H1 (cell line): ENCODE measurements around the gene PTH1R. TPM values are rescaled to one million over a fixed set of nuclear protein-coding genes. Genes with fewer than 3 reads are reported as not detected.

Source experiments
- CTCF ChIA-PET: fragments of 300-600 bp; sonication (Branson Sonifier 250); formaldehyde crosslinking; loops from one replicate; lab custom pipeline; 2021; ENCODE audit not compliant: partially characterized antibody; lab: Charles Lee
- POLR2A ChIA-PET: fragments of 300-600 bp; sonication (Branson Sonifier 250); formaldehyde crosslinking; loops from one replicate; lab custom pipeline; 2021; ENCODE audit warnings: inconsistent platforms; ENCODE audit not compliant: partially characterized antibody; lab: Charles Lee
- DNase-seq, 2 experiments: peaks; one replicate each; pipeline versions ENCODE4 v3.0.0 to v3.0.0-alpha.2; 2010 to 2022; ENCODE audit warnings: low spot score in 2 of 2, low read depth in 1 of 2, mixed read lengths in 1 of 2
- FAIRE-seq: peaks from 2 replicates; lab custom pipeline; 2011; peaks lifted over from hg19 to GRCh38; lab: Jason Lieb, UNC
- H2AFZ ChIP-seq: 2 replicates; pipeline ENCODE4 v1.8.1; 2012; ENCODE audit warnings: low read length, inconsistent platforms
- H2AK5ac ChIP-seq: 2 replicates; pipeline ENCODE4 v1.6.1; 2013; ENCODE audit warnings: low read depth, low read length
- H2BK120ac ChIP-seq: replicated peaks from 2 replicates; pipeline ENCODE3; 2013; ENCODE audit warnings: low read depth, low read length, inconsistent platforms
- H2BK12ac ChIP-seq: 2 replicates; pipeline ENCODE4 v1.6.1; 2013; ENCODE audit warnings: low read depth, low read length
- H2BK15ac ChIP-seq: 2 replicates; pipeline ENCODE4 v1.6.1; 2013; ENCODE audit warnings: low read length
- H2BK20ac ChIP-seq: 2 replicates; pipeline ENCODE4 v1.6.1; 2013; ENCODE audit warnings: low read length
- H2BK5ac ChIP-seq: 2 replicates; pipeline ENCODE4 v1.6.1; 2013; ENCODE audit warnings: low read depth, low read length
- H3K14ac ChIP-seq: 2 replicates; pipeline ENCODE4 v1.6.1; 2013; ENCODE audit warnings: inconsistent platforms; ENCODE audit not compliant: insufficient read length
- H3K18ac ChIP-seq: 2 replicates; pipeline ENCODE4 v1.6.1; 2013; ENCODE audit warnings: low read length; ENCODE audit errors: extremely low read depth
- H3K23ac ChIP-seq: 2 replicates; pipeline ENCODE4 v1.6.1; 2013; ENCODE audit warnings: inconsistent platforms; ENCODE audit not compliant: insufficient read length
- H3K23me2 ChIP-seq: 2 replicates; pipeline ENCODE4 v1.6.1; 2013; ENCODE audit warnings: low read depth, low read length
- H3K27ac ChIP-seq: 2 replicates; pipeline ENCODE4 v1.6.1; 2011; ENCODE audit warnings: low read depth, low read length, inconsistent platforms
- H3K27me3 ChIP-seq, 4 experiments: replicated peaks in 1 of 4; 1 replicate in 1 of 4; 2 replicates in 3 of 4; pipeline versions ENCODE4 v1.6.1 to v1.8.1; 2011 to 2013; ENCODE audit warnings: low read length in 3 of 4, mild to moderate bottlenecking in 3 of 4, inconsistent platforms in 2 of 4, mixed read lengths in 2 of 4, moderate library complexity in 1 of 4; ENCODE audit not compliant: control insufficient read depth in 3 of 4, insufficient read depth in 3 of 4; ENCODE audit errors: extremely low read depth in 1 of 4
- H3K36me3 ChIP-seq, 4 experiments: 2 replicates each; pipeline versions ENCODE4 v1.6.1 to v1.8.1; 2011 to 2013; ENCODE audit warnings: mild to moderate bottlenecking in 4 of 4, low read length in 3 of 4, moderate library complexity in 2 of 4, control low read depth in 1 of 4, inconsistent platforms in 1 of 4; ENCODE audit not compliant: insufficient read depth in 4 of 4, control insufficient read depth in 2 of 4
- H3K4ac ChIP-seq: replicated peaks from 2 replicates; pipeline ENCODE3; 2013; ENCODE audit warnings: low read length, low read depth, mixed read lengths, inconsistent platforms; ENCODE audit not compliant: insufficient read length
- H3K4me1 ChIP-seq, 4 experiments: replicated peaks in 1 of 4; 1 replicate in 1 of 4; 2 replicates in 3 of 4; pipeline versions ENCODE4 v1.6.1 to v1.8.1; 2011 to 2013; ENCODE audit warnings: low read length in 3 of 4, inconsistent platforms in 2 of 4, mixed read lengths in 1 of 4; ENCODE audit not compliant: insufficient read depth in 4 of 4, control insufficient read depth in 3 of 4
- H3K4me2 ChIP-seq, 2 experiments: 2 replicates each; pipeline versions ENCODE4 v1.6.1 to v1.8.1; 2011 to 2013; ENCODE audit warnings: low read depth in 2 of 2, low read length in 2 of 2, control low read depth in 1 of 2, inconsistent platforms in 1 of 2, mild to moderate bottlenecking in 1 of 2; ENCODE audit not compliant: insufficient read depth in 1 of 2
- H3K4me3 ChIP-seq, 4 experiments: fragments of 200-600, 300-600 bp in 1 of 4; sonication (generic), shearing (Covaris generic), sonication (Bioruptor Twin) in 1 of 4; 2 replicates each; pipeline versions ENCODE4 v1.5.1 to v1.8.1; 2011 to 2016; ENCODE audit warnings: low read length in 4 of 4, low read depth in 3 of 4, control low read depth in 2 of 4, inconsistent platforms in 2 of 4, mild to moderate bottlenecking in 2 of 4, mixed read lengths in 1 of 4, moderate library complexity in 1 of 4; ENCODE audit not compliant: insufficient read depth in 2 of 4; ENCODE audit errors: extremely low read depth in 1 of 4
- H3K56ac ChIP-seq: replicated peaks from 2 replicates; pipeline ENCODE3; 2013; ENCODE audit warnings: low read depth, mild to moderate bottlenecking, mixed read lengths, low read length, inconsistent platforms; ENCODE audit not compliant: insufficient read length
- H3K79me1 ChIP-seq: 2 replicates; pipeline ENCODE4 v1.6.1; 2013; ENCODE audit warnings: low read depth, low read length, control low read depth
- H3K79me2 ChIP-seq, 2 experiments: 2 replicates each; pipeline versions ENCODE4 v1.6.1 to v1.8.1; 2012 to 2013; ENCODE audit warnings: low read length in 2 of 2, mild to moderate bottlenecking in 2 of 2, inconsistent platforms in 1 of 2; ENCODE audit not compliant: insufficient read depth in 2 of 2, control insufficient read depth in 1 of 2
- H3K9ac ChIP-seq, 4 experiments: replicated peaks in 1 of 4; 1 replicate in 1 of 4; 2 replicates in 3 of 4; pipeline versions ENCODE4 v1.6.1 to v1.8.1; 2011 to 2013; ENCODE audit warnings: low read depth in 3 of 4, low read length in 3 of 4, control low read depth in 2 of 4, mild to moderate bottlenecking in 2 of 4, moderate library complexity in 2 of 4, inconsistent platforms in 1 of 4; ENCODE audit errors: extremely low read depth in 1 of 4
- H3K9me3 ChIP-seq, 2 experiments: 2 replicates each; pipeline versions ENCODE4 v1.6.1 to v1.8.1; 2012 to 2013; ENCODE audit warnings: mild to moderate bottlenecking in 2 of 2, moderate library complexity in 2 of 2, control low read depth in 1 of 2, inconsistent platforms in 1 of 2, low read depth in 1 of 2, low read length in 1 of 2, mixed read lengths in 1 of 2; ENCODE audit not compliant: insufficient read depth in 2 of 2
- H4K20me1 ChIP-seq, 2 experiments: replicated peaks in 1 of 2; 2 replicates each; pipeline versions ENCODE3 to v1.8.1; 2011 to 2013; ENCODE audit warnings: inconsistent platforms in 2 of 2, low read length in 2 of 2, mild to moderate bottlenecking in 1 of 2; ENCODE audit not compliant: insufficient read depth in 2 of 2, control insufficient read depth in 1 of 2
- H4K5ac ChIP-seq: 2 replicates; pipeline ENCODE4 v1.6.1; 2013; ENCODE audit warnings: low read length, low read depth, mixed read lengths, inconsistent platforms; ENCODE audit not compliant: insufficient read length
- H4K8ac ChIP-seq: 2 replicates; pipeline ENCODE4 v1.8.0; 2013; ENCODE audit warnings: mild to moderate bottlenecking, moderate library complexity, low read length, inconsistent platforms; ENCODE audit not compliant: insufficient read depth; ENCODE audit errors: extremely low read depth
- H4K91ac ChIP-seq: replicated peaks from 2 replicates; pipeline ENCODE3; 2013; ENCODE audit warnings: low read length, mixed read lengths, inconsistent platforms; ENCODE audit not compliant: insufficient read length
- BACH1 ChIP-seq: IDR thresholded peaks from 2 replicates; pipeline ENCODE4 v1.6.1; 2012; ENCODE audit warnings: low read length, improper control_type of control experiment
- GABPA ChIP-seq: IDR thresholded peaks from 2 replicates; pipeline ENCODE4 v1.6.1; 2011; ENCODE audit warnings: mild to moderate bottlenecking, low read length, moderate library complexity, borderline replicate concordance; ENCODE audit not compliant: insufficient read depth
- JUN ChIP-seq: IDR thresholded peaks from 2 replicates; pipeline ENCODE4 v1.6.1; 2011; ENCODE audit warnings: low read depth, mild to moderate bottlenecking, improper control_type of control experiment, low read length
- JUND ChIP-seq: IDR thresholded peaks from 2 replicates; pipeline ENCODE4 v1.6.1; 2011; ENCODE audit warnings: mild to moderate bottlenecking, improper control_type of control experiment, low read length
- KDM5A ChIP-seq: fragments of 200-600 bp; IDR thresholded peaks from 2 replicates; pipeline ENCODE4 v1.7.1; 2012; ENCODE audit warnings: mild to moderate bottlenecking, low read length, inconsistent platforms, mixed read lengths
- POLR2AphosphoS5 ChIP-seq: IDR thresholded peaks from 2 replicates; pipeline ENCODE4 v1.6.1; 2011; ENCODE audit warnings: low read depth, low read length
- RNF2 ChIP-seq: fragments of 200-900, 300-1000 bp; sonication (generic); IDR thresholded peaks from 2 replicates; pipeline ENCODE4 v1.7.1; 2016; ENCODE audit warnings: borderline replicate concordance, low read depth, mild to moderate bottlenecking, antibody characterized with exemption, low read length; ENCODE audit not compliant: poor library complexity, severe bottlenecking; ENCODE audit errors: missing control alignments
- SIRT6 ChIP-seq: IDR thresholded peaks from one replicate; pipeline ENCODE4 v1.7.1; 2012; ENCODE audit warnings: low read length, inconsistent platforms
- SP4 ChIP-seq: IDR thresholded peaks from 2 replicates; pipeline ENCODE4 v1.6.1; 2012; ENCODE audit warnings: low read length, inconsistent platforms
- SRF ChIP-seq: IDR thresholded peaks from 2 replicates; pipeline ENCODE4 v1.6.1; 2011; ENCODE audit warnings: mild to moderate bottlenecking, low read depth, low read length, moderate library complexity
- SUZ12 ChIP-seq: fragments of 200-600 bp; sonication (generic); IDR thresholded peaks from 2 replicates; pipeline ENCODE4 v1.6.1; 2012; ENCODE audit warnings: mild to moderate bottlenecking, inconsistent platforms, low read length, moderate library complexity, mixed read lengths
- TAF7 ChIP-seq: optimal IDR thresholded peaks from 2 replicates; pipeline ENCODE3; 2011; ENCODE audit warnings: low read depth, mild to moderate bottlenecking, inconsistent platforms, low read length, moderate library complexity, borderline replicate concordance
- WGBS, 2 experiments: shearing (Covaris generic) in 1 of 2; methylation state at CpG; one replicate each; pipeline versions ENCODE4 v1.1.6 to v1.1.7; 2013 to 2015; ENCODE audit warnings: low lambda C conversion rate in 2 of 2, mixed read lengths in 2 of 2, inconsistent platforms in 1 of 2, low coverage in 1 of 2, missing lambda C conversion rate in 1 of 2; ENCODE audit not compliant: insufficient replicate concordance in 2 of 2, insufficient coverage in 1 of 2, insufficient read length in 1 of 2; ENCODE audit errors: extremely low coverage in 1 of 2, missing lambda C conversion rate in 1 of 2; 5-methylcytosine and 5-hydroxymethylcytosine counted together
- polyA plus RNA-seq, 7 experiments: library from polyadenylated mRNA; depleted of rRNA in 3 of 7; stranded (reverse) in 5 of 7; unstranded in 2 of 7; fragments of >200 nt in 5 of 7; fragments of 200-250 nt in 2 of 7; gene quantifications; 1 replicate in 5 of 7; 2 replicates in 1 of 7; 4 replicates in 1 of 7; pipeline versions ENCODE4 v1.2.1 to v1.2.3, GENCODE V29; 2011 to 2013; ENCODE audit warnings: missing spikeins in 2 of 7, mixed read lengths in 2 of 7
- total RNA-seq: library from RNA; stranded (reverse); fragmentation: NEBNext Ultra II Directional; extraction: Animal tissue kit (Norgen Biotek cat#: 25700); gene quantifications from 2 replicates; pipeline ENCODE4 v1.2.1, GENCODE V29; 2021
- TF ChIP-seq, protein P1 (sequence below): IDR thresholded peaks from 2 replicates; pipeline ENCODE4 v1.6.1; 2011; ENCODE audit warnings: low read length, improper control_type of control experiment

The PTH1R gene
- total and polyA plus RNA-seq, 2 of the 8 experiments (the other 6 are each of a cell fraction or from before 2014, with no cell fraction given), result 0.57 to 1.5 TPM

DNA sequence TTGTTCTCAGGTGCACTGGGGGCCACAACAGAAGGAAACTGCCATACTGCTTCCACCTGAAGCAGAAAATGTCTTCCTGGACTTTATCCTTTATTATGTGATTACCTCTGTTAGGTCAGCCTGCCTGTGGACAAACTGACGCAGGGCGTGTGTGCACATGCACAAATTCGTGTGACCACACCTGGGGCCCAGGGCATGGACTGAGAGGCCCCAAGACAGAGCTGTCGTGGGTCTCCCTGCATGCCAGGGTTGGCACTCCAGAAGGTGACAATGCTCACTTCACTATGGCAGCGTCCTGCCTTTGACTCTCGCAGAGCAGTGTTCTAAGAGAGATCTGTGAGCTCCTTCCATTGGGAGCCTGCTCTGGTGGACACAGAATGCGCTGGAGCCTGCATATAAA, 64.6 kb downstream of the PTH1R start:
- ChIA-PET POLR2A (interaction anchor here (0.8 to 2.2 kb wide), 6 partner anchors 9 to 418 kb away, joined by 3 to 6 read pairs (median 4); partner anchors contain the start of gene CCDC12), CTCF (interaction anchor here (0.7 to 2.0 kb wide), 6 partner anchors 11 to 56 kb away, joined by 3 to 11 read pairs (median 4); no protein-coding TSS in a partner anchor)
- no peak overlapping the region for H3K56ac ChIP-seq
- H3K4me2 ChIP-seq, result no peak overlapping the region
- H2BK20ac ChIP-seq, result no peak overlapping the region
- no peak overlapping the region for H3K27ac ChIP-seq
- H2BK5ac ChIP-seq, result no peak overlapping the region
- no peak overlapping the region for H2BK120ac ChIP-seq
- H3K79me1 ChIP-seq, result peaks cover 32% of the 10 kb centered on the region
- H2AK5ac ChIP-seq, result no peak overlapping the region
- DNase-seq, result no peak
- H4K5ac ChIP-seq, result no peak overlapping the region
- H4K91ac ChIP-seq, result no peak overlapping the region
- H3K23me2 ChIP-seq, result no peaks in the 10 kb centered on the region; the same call in 1 of the 2 replicates
- H4K8ac ChIP-seq, result no peak overlapping the region
- H2BK12ac ChIP-seq, result no peak overlapping the region
- peaks cover 5 to 75% of the 10 kb centered on the region in 2 experiments for H3K79me2 ChIP-seq
- no peak overlapping the region for H3K4me3 ChIP-seq
- peak overlapping the region; percentile 11 for H3K4ac ChIP-seq
- no peak overlapping the region for H2BK15ac ChIP-seq
- H3K18ac ChIP-seq, result no peak overlapping the region
- H2AFZ ChIP-seq, result no peak overlapping the region
- H3K36me3 ChIP-seq, result peaks cover 2 to 12% (median 4%) of the 10 kb centered on the region in 4 experiments; a peak in 6 of 8 replicates
- H3K9ac ChIP-seq, result no peak overlapping the region
- H3K4me1 ChIP-seq, result peaks cover 5 to 14% (median 7%) of the 10 kb centered on the region in 4 experiments; a peak in 5 of 7 replicates
- WGBS, 2 experiments, result 88% methylated on average over 7 of the region's 7 CpGs; no CpG with 5 or more reads in 1 of the 2 experiments
- no peak overlapping the region for H3K14ac ChIP-seq
- no peak overlapping the region for H3K23ac ChIP-seq
- H3K9me3 ChIP-seq, result no peaks in the 10 kb centered on the region
- H3K27me3 ChIP-seq, result no peaks in the 10 kb centered on the region
- FAIRE-seq, result no peak
- peaks cover 25 to 35% of the 10 kb centered on the region in 2 experiments for H4K20me1 ChIP-seq
- TF ChIP-seq JUND (no peak), SP4 (no peak), SRF (no peak), GABPA (no peak), POLR2AphosphoS5 (no peak), SUZ12 (no peak), JUN (no peak), KDM5A (no peak), SIRT6 (no peak), BACH1 (no peak), RNF2 (no peak), TAF7 (no peak)
- TF ChIP-seq, protein P1, sequence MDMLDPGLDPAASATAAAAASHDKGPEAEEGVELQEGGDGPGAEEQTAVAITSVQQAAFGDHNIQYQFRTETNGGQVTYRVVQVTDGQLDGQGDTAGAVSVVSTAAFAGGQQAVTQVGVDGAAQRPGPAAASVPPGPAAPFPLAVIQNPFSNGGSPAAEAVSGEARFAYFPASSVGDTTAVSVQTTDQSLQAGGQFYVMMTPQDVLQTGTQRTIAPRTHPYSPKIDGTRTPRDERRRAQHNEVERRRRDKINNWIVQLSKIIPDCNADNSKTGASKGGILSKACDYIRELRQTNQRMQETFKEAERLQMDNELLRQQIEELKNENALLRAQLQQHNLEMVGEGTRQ, result no peak
